HTR-8/SVneo (cell line): ENCODE results near the gene PBRM1.
A peak's percentile ranks its signal among the peaks of the same experiment; 100 is the strongest.

Experiments used
- DNase-seq: peaks from one replicate; pipeline ENCODE4 v3.0.0; 2011; ENCODE audit warnings: low spot score, mixed read lengths; ENCODE audit not compliant: insufficient read length
- FAIRE-seq: peaks from 2 replicates; lab custom pipeline; 2011; peaks lifted over from hg19 to GRCh38; lab: Jason Lieb, UNC

Gene PBRM1

GRCh38 chr3:52541050-52541449 is 144.7 kb downstream of the PBRM1 start:
- FAIRE-seq, result no peak
- DNase-seq, result no peak

- FAIRE-seq (no peak), DNase-seq (no peak)
These were observed 146.6 kb downstream of the PBRM1 start for GRCh38 chr3:52539010-52539653.

GRCh38 chr3:52537726-52538421 is 147.8 kb downstream of the PBRM1 start:
- no peak for DNase-seq
- no peak for FAIRE-seq

GRCh38 chr3:52537165-52537620 is 148.5 kb downstream of the PBRM1 start:
- DNase-seq, result no peak
- FAIRE-seq, result no peak

- FAIRE-seq (peak; percentile 98), DNase-seq (peak; percentile 98)
These were observed 149.1 kb downstream of the PBRM1 start, which contains the start of gene UQCC5 for GRCh38 chr3:52536369-52537164. TSS of gene UQCC5 (plus strand) at chr3:52536605. CDS start at chr3:52536756, 151 bp downstream.

GRCh38 chr3:52536112-52536368 is 149.7 kb downstream of the PBRM1 start:
- DNase-seq (no peak), FAIRE-seq (no peak)

- FAIRE-seq (no peak), DNase-seq (no peak)
These were observed 150.2 kb downstream of the PBRM1 start for GRCh38 chr3:52535411-52536111.

- DNase-seq (no peak), FAIRE-seq (no peak)
These were observed 151.2 kb downstream of the PBRM1 start for GRCh38 chr3:52534281-52535183.

- FAIRE-seq (no peak), DNase-seq (peak; percentile 81)
These were observed 152.0 kb downstream of the PBRM1 start, which contains the start of gene NT5DC2 for GRCh38 chr3:52533623-52534280. TSS of gene NT5DC2 (minus strand) at chr3:52533857. CDS start at chr3:52533737, 120 bp downstream.

- FAIRE-seq (peak; percentile 4), DNase-seq (peak; percentile 24)
These were observed 152.7 kb downstream of the PBRM1 start for GRCh38 chr3:52532838-52533622.

- DNase-seq (peak; percentile 60), FAIRE-seq (peak; percentile 54)
These were observed 153.2 kb downstream of the PBRM1 start for GRCh38 chr3:52532517-52532837.

GRCh38 chr3:52531860-52532516 is 153.7 kb downstream of the PBRM1 start:
- DNase-seq, result no peak
- peak; percentile 48 for FAIRE-seq

GRCh38 chr3:52530918-52531826 is 154.5 kb downstream of the PBRM1 start:
- FAIRE-seq (peak; percentile 31), DNase-seq (no peak)

- DNase-seq (no peak), FAIRE-seq (no peak)
These were observed 156.1 kb downstream of the PBRM1 start for GRCh38 chr3:52529376-52530333.

- no peak for DNase-seq
These were observed 156.9 kb downstream of the PBRM1 start for GRCh38 chr3:52528586-52529375.

More at GRCh38 chr3:52528586-52529375, 156.9 kb downstream of the PBRM1 start:
- no peak for FAIRE-seq
